ENCODE results near the gene LGALS3BP.

The LGALS3BP gene

GRCh38 chr17:78971756-78972506 is 7.8 kb downstream of the LGALS3BP start:
- TF ChIP-seq CREB1 (IDR thresholded peaks at IDR 0.05; ENCODE audit: low read depth) (no peak), TCF12 (IDR thresholded peaks at IDR 0.05; ENCODE audit: low read depth) (no peak), TEAD4 (IDR thresholded peaks at IDR 0.05) (no peak), TAF1 (IDR thresholded peaks at IDR 0.05; ENCODE audit: low read depth) (no peak)

GRCh38 chr17:78970834-78971755 is 8.6 kb downstream of the LGALS3BP start:
- TF ChIP-seq CREB1 (IDR thresholded peaks at IDR 0.05; ENCODE audit: low read depth), result no peak
- peak; percentile 95 for TF ChIP-seq RAD21 (IDR thresholded peaks at IDR 0.05; ENCODE audit: low read depth)

GRCh38 chr17:78969865-78970264 is 9.9 kb downstream of the LGALS3BP start:
- TF ChIP-seq TAF1 (IDR thresholded peaks at IDR 0.05; ENCODE audit: low read depth) (no peak), EP300 (IDR thresholded peaks at IDR 0.05; ENCODE audit: borderline replicate concordance) (no peak), ZBTB7A (IDR thresholded peaks at IDR 0.05; ENCODE audit: low read depth) (no peak), NFIC (IDR thresholded peaks at IDR 0.05) (no peak), CREB1 (IDR thresholded peaks at IDR 0.05; ENCODE audit: low read depth) (no peak), FOXM1 (IDR thresholded peaks at IDR 0.05; ENCODE audit: borderline replicate concordance, low read depth) (no peak), YY1 (IDR thresholded peaks at IDR 0.05; ENCODE audit: low read depth) (no peak), TEAD4 (IDR thresholded peaks at IDR 0.05) (no peak), REST (IDR thresholded peaks at IDR 0.05; ENCODE audit: low read depth) (no peak)
- TF ChIP-seq, protein P1, sequence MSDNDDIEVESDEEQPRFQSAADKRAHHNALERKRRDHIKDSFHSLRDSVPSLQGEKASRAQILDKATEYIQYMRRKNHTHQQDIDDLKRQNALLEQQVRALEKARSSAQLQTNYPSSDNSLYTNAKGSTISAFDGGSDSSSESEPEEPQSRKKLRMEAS (IDR thresholded peaks at IDR 0.05), result no peak

DNA sequence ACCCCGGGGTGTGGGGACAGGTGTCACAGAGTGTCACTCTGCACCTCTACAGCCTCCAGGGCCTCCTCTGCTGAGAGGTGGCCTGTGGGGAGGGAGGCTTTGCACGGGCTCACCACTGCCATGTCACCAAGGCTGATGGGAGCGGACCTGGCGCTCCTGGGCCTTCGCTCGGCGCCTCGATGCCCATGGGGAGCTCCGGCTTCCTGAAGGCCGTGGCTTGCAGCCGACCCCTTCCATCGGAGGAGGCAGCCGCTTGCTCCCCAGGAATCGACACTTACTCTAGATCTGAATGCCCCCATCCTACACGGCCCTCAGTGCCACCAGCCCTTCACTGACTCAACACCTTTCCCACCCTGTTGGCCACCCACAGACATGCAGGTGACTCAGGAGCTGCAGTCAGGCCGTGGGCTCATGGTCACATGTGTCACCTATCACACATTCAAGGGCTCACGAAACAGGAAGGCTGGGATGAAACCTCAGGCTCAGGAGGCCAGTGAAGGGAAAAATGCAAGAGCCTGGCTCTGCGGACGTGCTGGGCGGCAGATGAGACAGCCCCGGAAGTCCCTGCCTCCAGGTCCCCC is 11.9 kb downstream of the LGALS3BP start:
- TF ChIP-seq CREB1 (IDR thresholded peaks at IDR 0.05; ENCODE audit: low read depth) (no peak), EGR1 (IDR thresholded peaks at IDR 0.05) (no peak), YY1 (IDR thresholded peaks at IDR 0.05; ENCODE audit: low read depth) (no peak), TCF12 (IDR thresholded peaks at IDR 0.05; ENCODE audit: low read depth) (no peak), RAD21 (IDR thresholded peaks at IDR 0.05; ENCODE audit: low read depth) (no peak), ZBTB7A (IDR thresholded peaks at IDR 0.05; ENCODE audit: low read depth) (no peak), REST (IDR thresholded peaks at IDR 0.05; ENCODE audit: low read depth) (no peak), TEAD4 (IDR thresholded peaks at IDR 0.05) (no peak), EP300 (IDR thresholded peaks at IDR 0.05; ENCODE audit: borderline replicate concordance) (no peak), NFIC (IDR thresholded peaks at IDR 0.05) (no peak), FOXM1 (IDR thresholded peaks at IDR 0.05; ENCODE audit: borderline replicate concordance, low read depth) (no peak), CEBPB (IDR thresholded peaks at IDR 0.05) (no peak), TAF1 (IDR thresholded peaks at IDR 0.05; ENCODE audit: low read depth) (no peak), USF1 (IDR thresholded peaks at IDR 0.05) (no peak)
- TF ChIP-seq, protein P1 (IDR thresholded peaks at IDR 0.05), result no peak

DNA sequence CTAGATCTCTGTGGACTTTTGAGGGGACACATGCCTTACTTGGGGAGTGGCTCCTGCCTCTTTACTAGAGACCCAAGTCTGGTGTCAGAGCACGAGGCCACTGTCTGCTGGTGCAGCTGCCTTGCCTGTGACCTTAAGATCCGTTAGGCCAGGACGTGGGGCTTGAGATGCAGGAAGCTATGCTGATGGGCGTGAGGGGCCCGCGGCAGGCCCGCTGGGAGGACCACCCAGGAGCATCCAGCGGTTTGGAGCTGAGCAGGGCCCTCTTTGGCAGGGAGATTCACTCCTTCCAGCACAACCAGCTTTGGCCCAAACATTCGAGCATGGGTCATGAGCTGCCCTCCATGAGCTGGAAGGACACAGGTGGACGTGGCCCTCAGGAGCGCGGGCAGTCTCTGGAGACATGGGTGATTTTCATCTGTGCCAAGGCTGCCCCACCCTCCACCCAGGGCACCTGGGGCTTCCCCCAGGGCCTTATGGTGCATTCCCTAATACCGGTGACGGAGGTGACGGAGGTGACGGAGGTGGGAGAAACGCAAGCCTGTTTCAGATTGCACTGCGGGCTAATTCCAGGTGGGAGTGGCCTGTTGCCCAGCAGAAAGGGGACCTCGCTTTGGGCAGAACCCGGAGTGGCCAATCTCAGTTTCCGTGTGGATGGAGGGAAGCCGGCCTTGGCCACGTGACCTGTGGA is 12.7 kb downstream of the LGALS3BP start:
- TF ChIP-seq YY1 (IDR thresholded peaks at IDR 0.05; ENCODE audit: low read depth) (no peak), FOXM1 (IDR thresholded peaks at IDR 0.05; ENCODE audit: borderline replicate concordance, low read depth) (no peak), REST (IDR thresholded peaks at IDR 0.05; ENCODE audit: low read depth) (no peak), CREB1 (IDR thresholded peaks at IDR 0.05; ENCODE audit: low read depth) (no peak), ZBTB7A (IDR thresholded peaks at IDR 0.05; ENCODE audit: low read depth) (no peak), RAD21 (IDR thresholded peaks at IDR 0.05; ENCODE audit: low read depth) (no peak), NFIC (IDR thresholded peaks at IDR 0.05) (no peak), TEAD4 (IDR thresholded peaks at IDR 0.05) (no peak), TAF1 (IDR thresholded peaks at IDR 0.05; ENCODE audit: low read depth) (no peak)
- TF ChIP-seq, protein P1 (IDR thresholded peaks at IDR 0.05), result no peak
